Suppressor macrophage treated with lipopolysaccharide for 4 hours (primary cell): ENCODE measurements around the gene CASP1.
"Not testable (repeated sequence)": the region's sequence is repeated elsewhere in the genome, so short reads cannot be mapped to it uniquely, and the experiment has no call there.

Experiments
- DNase-seq: peaks from one replicate; pipeline ENCODE4 v3.0.0-alpha.2; 2020

The CASP1 gene

DNA sequence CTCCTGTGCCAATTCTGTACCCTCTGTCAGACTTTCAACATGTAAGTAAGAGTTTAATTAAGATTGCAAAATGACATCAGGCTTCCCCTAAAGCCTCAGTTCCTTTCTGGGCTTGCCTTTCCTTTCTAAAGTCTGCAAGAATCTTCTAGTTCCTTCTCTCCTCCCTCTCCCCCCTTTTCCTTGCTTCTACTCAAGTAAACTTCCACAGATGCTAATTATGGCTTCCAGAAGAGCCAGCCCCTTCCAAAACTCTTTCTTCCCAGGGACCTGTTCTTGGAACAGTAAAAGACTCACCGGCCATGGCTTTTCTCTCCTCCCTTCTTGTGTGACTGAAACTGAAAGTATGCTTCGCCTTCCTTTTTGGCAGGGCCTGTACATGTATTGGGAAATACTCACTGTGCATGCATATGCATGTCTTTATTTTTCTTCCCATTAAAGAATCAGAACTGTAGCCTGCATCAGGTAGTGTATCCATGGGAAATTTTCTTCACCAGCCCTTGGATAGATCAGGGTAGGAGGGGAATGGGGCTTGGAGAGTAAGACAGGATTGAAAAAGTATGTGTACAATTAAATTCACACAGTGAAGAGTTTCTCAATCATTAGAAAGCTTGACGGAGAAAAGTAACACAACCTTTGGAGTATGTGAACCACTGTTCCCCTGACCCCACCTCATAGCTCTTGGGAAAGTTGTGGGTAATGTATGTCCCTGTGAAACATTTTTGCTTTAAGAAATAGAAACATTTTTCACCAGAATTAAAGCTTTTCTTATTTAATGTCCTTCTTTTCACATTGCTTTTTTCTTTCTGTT is at the start of gene CASP1:
CASP1 (minus strand) TSS at position 332 of the 808 bp plus-strand sequence; CDS start at position 301, 31 bp downstream.
- peak; percentile 86 for DNase-seq

DNA sequence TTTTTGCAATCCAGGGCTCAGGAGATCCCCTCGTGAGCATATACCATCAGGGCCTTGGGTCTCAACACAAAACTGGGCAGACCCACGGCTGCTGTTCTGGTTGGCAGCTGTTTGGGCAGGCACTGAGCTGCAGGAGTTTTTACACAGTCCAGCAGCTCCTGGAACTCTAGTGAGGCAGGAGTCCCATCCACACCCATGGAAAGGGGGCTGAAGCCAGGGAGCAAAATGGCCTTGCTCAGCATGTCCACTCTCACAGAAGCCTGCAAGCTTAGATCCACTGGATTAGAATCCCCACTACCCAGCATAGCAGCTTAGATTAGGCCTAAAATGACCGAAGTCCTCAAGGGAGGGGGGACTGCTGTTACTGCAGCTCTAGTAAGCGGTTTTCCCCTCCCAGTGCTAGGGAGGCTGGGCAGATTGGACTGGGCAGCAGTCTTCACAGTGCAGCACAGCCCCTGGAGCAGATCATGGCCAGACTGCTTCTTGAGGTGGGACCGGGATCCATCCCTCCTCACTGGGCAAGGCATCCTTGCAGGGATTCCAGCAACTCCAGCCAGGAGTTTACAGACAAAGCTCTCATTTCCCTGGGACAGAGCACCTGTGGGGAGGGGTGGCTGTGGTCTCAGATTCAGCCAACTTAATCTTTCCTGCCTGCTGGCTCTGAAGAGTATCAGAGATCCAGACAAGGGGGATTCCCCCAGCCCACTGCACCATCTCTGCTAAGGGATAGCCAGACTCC is 46.6 kb upstream of the CASP1 start:
- no peak for DNase-seq

DNA sequence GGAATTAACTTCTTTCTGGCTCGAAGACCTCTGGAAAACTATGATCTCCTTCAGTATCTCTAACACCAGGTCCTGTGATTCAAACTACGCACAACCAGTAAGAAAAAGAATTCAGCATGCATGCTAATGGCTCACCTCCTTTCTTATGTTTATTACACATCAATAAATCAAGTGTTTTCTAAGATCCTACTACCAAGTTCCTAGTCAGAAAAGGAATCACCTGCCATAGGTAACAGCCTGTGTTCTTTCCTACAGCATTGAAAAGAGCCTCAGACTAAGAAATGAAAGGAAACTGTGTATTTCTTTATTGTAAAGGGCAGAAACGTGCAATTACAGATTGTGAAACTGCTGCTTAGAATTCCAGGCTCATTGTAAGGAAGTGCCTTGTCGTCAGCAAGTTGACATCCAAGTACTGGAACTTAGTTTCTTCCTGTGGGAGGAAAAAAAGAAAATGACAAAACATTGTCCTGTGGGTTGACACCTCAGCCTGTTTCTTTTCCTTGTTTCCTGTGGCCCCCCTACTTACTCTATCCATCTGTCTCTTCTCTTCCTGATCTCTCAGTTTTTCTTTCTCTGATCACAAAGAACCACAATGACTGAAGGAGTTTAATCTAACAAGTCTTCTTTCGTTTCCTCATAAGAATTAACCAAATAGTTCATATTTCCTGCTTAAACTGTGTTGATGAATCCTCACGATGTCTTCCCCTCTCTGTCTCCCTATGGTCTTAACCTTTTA is 45.4 kb upstream of the CASP1 start:
- peak; percentile 68 for DNase-seq

DNA sequence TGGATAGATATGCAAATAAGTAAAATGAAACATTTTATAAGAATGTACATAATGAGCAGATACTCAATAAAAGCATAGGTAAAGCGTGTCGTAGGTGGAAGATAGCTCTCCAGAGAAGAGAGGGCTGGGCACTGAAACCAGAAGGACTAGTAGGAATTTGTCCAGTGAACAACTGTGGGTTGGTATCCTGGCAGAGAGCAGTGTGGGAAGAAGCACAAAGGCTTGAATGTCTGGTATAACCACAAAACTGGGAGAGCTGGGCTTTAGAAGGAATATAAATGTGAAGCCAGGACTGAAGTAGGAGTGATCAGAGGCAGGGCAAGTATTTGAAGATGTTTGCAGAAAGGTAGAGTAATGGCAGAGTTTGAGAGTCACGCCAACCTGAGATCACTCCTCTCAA is 43.3 kb upstream of the CASP1 start:
- no peak for DNase-seq

DNA sequence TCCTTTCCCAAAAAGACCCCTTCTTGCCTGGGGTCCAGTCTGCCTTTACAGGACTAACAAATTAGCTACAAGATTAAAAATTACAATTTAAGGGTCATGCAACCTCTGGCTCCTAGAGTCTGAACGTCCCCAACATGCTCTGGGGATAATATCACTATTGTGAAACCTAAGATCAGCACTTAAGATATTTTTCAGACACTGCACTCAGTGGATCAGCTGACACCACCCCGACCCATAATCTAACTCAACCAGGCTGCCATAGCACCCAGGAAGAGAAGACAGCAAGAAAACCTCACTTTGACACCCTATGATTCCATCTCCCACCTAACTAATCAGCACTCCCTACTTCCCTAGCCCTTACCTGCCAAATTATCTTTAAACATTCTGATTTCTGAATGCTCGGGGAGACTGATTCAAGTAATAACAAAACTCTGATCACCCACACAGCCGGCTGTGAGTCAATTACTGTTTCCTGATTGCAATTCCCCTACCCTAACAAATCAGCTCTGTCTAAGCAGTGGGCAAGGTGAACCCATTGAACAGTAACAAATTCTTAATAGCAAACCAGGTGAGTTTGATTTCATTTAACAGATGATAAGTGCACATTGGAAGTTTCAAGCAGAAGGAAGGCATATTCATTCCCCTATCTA is 42.3 kb upstream of the CASP1 start:
- DNase-seq: not testable (repeated sequence)

DNA sequence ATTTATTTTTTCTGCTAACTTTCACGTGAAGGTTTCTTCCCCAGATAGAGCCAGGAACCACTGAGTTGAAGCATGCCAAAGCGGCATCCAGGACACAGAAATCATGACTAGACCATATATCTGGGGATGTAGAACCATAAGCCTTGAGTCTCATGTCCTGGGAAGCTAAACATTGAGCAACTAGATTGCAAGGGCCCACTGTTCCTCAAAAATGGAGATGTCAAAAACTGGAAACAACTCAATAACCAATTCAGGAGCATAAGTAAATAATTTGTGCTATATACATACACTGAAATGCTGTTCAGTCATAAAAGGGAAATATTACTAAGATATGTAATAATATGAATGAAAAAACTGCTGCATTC is 39.2 kb upstream of the CASP1 start:
- DNase-seq: peak; percentile 7

DNA sequence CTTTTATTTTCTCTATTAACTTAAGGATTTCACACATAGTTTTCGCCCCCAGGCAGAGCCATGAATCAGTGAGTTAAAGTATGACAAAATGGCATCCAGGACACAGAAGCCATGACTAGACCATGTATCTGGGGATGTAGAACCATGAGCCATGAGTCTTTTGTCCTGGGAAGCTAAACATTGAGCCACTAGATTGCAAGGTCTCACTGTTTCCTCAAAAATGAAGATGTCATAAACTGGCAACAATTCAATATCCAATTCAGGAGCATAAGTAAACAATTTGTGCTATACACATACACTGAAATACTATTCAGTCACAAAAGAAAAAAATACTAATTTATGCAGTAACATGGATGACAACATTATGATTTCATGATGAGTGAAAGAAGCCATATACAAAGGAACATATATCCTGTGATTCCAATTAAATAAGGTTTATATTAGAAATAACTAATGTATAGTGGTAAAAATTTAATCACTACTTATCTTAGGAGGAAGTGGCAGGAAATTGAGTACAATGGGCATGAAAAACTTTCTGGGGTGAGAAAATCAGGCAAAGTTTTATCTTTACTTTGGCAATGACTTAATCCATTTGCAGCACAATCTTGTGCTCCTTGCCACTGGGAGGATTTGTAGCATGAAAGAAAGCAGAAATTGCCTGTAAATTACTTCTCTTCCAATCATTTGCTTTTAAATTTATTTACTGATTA is 38.7 kb upstream of the CASP1 start:
- DNase-seq: peak; percentile 20

DNA sequence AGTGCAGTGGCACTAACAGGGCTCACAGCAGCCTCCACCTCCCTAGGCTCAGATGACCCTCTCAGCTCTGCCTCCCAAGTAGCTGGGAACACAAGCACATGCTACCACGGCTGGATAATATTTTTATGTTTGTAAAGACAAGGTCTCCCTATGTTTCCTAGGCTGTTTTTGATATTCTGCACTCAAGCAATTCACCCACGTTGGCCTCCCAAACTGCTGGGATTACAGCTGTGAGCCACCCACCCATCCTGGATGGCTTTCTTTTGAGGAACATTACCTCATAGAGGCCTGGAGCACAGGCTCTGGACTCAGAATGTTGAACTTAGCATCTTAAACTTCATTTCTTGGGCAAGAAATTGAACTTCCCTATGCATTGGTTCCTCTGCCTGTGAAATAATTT is 37.1 kb upstream of the CASP1 start:
- not testable (repeated sequence) for DNase-seq

DNA sequence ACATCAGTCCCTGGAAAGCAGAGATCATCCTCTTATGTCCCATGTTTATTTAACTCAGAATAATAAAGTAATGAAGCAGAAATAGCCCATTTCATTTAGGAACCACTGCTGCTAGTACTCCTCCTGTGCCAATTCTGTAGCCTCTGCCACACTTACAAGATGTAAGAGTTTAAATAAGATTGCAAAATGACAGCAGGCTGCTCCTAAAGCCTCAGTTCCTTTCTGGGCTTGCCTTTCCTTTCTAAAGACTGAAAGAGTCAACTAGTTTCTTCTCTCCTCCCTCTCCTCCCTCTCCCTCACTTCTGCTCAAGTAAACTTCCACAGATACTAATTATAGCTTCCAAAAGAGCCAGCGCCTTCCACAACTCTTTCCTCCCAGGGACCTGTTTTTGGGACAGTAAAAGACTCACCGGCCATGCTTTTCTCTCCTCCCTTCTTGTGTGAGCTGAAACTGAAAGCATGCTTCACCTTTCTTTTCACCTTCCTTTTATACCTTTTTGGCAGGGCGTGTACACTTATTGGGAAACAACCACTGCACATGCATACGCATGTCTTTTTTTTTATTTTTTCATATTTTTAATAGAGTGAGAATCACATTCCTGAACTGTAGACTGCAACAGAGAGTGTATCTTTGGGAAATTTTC is 36.3 kb upstream of the CASP1 start:
- peak; percentile 34 for DNase-seq

DNA sequence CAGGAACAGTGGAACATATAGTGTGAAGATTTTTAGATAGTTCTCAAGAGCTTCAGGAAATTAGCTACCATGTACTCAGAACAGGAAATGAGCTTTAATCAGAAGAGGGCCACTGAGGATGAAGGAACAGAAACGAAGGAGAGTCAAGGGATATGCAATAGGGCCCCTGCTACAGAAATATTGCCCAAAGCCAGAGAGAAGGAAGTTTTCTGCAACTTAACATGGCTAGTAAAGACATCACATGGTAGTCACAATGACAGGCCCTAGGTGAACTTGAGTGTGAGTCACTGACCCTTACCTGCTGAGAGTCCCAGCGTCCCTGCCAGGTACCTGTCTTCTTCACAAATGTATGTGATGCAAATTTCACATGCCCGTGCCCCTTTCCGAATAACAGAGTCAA is 35.4 kb upstream of the CASP1 start:
- DNase-seq: peak; percentile 55

DNA sequence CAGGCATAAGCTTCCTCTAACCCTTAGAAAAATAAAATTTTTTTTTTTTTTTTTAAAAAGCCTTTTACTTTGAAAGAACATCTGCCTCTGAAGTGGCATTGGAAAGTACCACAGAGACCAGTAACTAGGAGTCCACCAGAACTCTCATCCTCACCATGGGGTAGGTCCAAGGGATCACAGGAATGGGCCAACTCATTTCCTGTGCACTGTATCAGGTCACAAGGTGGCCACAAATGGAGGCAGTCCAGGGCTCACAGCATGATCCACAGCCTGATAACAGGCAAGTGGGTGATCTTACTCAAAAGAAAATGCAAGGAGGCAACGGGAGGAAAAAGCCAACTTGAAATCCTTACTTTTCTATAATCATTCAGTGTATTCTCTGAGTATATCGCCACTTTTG is 34.8 kb upstream of the CASP1 start:
- not testable (repeated sequence) for DNase-seq

DNA sequence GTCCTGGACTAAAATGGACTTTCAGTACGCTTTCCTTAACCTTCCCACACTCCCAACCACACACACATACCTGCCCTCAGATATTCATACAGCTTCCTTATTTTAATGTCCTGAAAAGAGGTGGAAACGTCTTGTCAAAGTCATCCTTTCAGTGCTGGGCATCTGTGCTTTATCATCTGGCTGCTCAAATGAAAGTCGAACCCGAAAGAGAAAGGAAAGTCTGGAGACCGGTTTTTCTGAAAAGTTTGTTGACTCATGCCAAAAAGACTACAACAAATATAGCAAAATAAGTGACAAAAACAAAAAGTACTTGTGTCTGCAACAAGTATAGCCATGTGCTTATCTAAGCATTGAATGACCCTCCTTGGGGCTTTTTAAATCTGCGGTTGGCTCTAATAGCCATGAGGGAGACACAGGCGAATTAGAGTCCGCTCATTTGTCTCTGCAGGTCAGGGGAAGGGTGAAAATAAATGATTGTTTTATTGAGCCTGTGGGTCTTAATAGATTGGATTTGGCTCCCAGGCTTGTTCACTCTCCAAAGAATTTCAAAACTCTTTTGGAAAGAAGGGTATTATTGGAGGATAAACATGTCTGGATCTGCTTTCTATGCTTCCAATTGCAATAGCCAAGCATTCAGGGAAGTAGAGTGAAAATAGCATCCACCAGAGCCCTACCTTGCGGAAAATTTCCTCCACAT is 28.4 kb upstream of the CASP1 start:
- DNase-seq: not testable (repeated sequence)

DNA sequence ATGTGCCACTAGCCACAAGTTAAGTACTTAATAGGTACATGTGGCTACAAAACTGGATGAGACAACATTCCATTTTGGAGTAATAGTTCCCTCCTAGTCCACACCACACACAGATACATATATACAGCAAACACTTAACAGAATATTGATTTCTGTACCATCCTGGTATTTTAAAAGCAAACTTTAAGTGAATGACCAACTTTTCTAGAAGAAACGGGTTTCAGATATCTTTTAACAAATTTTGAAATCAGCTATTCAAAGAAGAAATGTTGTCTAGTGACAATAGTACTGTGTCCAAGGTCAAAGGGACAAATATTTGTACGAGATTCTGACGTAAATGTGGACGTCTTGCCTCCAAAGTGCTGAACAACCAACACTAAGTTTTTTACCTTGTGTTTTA is 22.5 kb upstream of the CASP1 start:
- DNase-seq: no peak

DNA sequence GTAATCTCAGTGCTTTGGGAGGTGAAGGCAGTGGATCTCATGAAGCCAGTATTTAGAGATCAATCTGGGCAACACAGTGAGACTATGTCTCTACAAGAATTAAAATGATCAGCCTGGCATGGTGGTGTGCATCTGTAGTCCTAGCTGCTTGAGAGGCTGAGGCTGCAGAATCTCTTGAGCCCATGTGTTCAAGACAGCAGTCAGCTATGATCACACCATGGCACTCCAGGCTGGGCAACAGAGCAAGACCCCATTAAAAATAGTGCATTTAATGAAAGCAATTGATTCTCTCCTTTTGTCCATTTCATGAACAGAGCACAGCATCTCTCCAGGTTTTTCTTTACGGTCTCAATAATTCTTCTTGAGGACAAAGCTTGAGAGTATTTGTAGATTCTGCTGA is 21.5 kb upstream of the CASP1 start:
- no peak for DNase-seq

DNA sequence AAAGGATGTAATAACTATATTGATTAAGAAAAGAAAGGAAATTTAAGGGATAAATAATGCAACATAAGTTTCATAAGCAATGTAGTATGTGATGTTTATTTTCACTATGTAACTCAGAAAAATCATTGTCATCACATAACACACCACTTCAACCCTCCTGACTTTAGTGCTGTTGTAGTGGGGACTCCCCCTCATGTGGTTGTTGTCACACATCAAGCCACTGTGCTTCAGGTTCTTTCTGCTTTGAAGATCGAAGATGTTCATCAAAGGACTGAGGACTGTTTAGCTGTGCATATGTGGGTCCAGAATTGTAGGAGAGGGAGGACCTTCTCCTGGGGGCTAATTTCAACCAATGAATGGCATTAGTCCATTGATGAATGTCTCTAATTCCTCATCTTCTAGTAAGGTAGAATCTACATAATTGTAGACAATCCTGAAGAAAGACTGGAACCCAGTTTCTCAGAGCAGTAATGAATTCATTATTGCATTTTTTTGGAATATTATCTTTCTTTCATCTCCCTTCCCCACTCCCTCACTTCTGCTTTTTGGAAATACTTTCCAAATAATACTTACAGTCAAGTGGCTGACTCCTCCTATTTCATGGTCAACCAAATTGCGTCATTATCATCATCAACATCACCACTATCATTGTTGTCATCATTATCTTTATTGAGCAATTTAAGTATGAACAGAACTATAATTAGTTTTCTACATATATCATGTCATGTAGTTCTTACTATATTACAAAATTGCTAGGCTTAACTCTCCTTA is 20.0 kb upstream of the CASP1 start:
- peak; percentile 63 for DNase-seq

DNA sequence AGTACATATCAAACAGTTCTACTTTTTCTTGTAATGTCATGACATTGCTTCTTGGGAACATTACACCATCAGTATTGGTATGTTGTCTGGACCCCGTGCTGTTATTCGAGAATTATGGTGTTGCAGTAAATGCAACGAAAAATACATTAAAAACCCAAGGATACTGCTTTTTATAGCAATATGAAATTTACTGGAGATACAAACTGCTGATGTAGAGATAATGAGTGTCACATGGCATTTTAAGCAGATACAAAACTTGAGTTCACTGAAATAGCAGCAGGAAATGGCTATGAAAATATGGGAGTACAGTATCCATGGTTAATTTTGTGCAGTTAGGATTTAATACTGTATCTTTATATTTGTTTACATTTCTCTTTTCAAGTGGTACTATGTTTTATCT is 17.5 kb upstream of the CASP1 start:
- no peak for DNase-seq

DNA sequence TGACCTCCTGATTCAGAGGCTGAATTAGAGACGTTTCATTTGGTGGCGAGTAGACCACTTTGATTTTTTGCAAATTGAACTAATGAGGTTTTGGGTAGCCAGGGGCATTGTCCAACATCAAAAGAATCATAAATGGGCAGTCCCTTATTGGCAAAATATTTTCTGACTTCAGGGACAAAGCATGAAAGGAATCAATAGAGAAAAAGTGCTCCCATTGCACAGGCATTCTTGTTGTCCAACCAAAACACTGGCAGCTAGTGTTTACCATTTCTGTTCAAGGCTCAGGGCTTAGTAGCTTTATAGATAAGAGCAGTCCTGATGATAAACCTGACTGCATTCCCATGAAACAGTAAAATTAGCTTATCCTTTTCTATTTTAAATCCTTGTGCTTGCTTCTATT is 16.6 kb upstream of the CASP1 start:
- DNase-seq: no peak

DNA sequence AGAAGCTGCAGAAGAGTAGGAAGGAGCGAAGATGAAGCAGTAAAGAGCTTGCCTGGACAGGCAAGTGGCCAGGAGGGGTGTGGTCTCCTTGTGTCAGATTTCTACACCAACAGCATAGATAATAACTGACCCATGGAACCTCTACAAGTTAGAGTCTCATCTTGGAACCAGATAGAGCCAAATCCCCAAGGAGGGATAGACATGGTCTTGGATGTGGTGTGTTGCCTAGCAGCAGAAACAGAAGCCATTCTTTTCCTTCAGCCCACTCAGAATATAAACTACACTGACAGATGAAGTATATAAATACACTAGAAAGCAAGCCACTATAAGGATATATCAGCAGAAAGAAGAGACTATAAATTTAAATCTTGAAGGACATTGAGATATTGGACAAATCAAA is 14.5 kb upstream of the CASP1 start:
- DNase-seq: no peak

DNA sequence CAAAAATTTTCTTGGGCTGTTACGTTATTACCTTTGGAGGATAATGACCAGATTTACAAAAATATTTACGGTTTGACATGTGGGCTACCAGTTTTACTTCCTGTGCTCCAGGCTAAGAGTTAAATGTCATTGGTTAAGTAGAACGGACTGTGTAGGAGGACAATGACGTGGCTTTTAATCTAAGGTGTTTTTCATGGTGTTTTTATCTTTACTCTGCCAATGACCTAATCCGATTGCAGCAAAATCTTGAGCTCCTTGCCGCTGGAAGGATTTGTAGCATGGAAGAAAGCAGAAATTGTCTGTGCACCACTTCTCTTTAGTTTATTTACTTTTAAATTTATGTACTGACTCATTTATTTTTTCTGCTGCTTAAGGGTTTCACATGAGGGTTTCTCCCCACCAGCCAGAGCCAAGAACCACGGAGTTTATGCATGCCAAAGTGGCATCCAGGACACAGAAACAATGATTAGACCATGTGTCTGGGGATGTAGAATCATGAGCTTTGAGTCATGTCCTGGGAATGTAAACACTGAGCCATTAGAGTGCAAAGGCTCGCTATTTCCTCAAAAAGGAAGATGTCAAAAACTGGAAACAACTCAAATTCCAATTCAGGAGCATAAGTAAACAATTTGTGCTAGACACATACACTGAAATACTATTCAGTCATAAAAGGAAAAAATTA is 12.1 kb upstream of the CASP1 start:
- DNase-seq: peak; percentile 82
